ENCODE results near the gene MPL. TPM values are rescaled to one million over a fixed set of nuclear protein-coding genes. Genes with fewer than 3 reads are reported as not detected.

The MPL gene
- total RNA-seq, 2 experiments from 2014 or later = not detected

DNA sequence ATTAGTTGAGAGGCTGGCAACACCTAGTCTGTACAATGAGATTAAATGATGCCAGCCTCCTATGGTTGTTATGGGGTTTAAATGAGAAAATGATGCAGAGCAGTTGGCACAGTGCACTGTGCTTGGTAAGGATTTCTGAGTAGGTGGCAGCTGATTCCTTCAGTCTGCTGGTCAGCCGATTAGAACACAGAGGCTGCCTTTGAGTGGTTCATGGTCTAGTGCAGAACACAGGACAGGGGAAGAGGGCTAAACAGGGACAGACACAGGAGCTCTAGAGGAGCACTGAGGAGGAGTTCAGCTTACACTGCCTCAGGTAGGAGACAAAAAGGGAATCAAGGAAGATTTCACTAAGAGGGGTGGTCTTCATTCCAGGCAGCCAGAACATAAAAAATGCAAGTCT, 35.4 kb upstream of the MPL start:
- Mint-ChIP-seq H3K9me3 (no peaks in the 10 kb centered on the region), H3K4me1 (ENCODE audit: low read depth) (no peaks in the 10 kb centered on the region), H3K27ac (no peak overlapping the region), H3K4me3 (no peak overlapping the region), H3K36me3 (ENCODE audit: low read depth) (no peaks in the 10 kb centered on the region), H3K27me3 (no peaks in the 10 kb centered on the region)
- no peaks in the 10 kb centered on the region for H3K4me1 ChIP-seq (ENCODE audit: insufficient read depth, low read length)
- no peak overlapping the region for H3K4me3 ChIP-seq (ENCODE audit: low read length)
- H3K9me3 ChIP-seq (ENCODE audit: control insufficient read depth in 1 of 2, insufficient read depth in 1 of 2, low read length in 2 of 2) = no peaks in the 10 kb centered on the region
- intact Hi-C loops (cut with DNase I, micrococcal nuclease) = no loop called here
- ChIA-PET CTCF (no interaction called here), POLR2A (no interaction called here)
- no peak for ATAC-seq (ENCODE audit: poor library complexity)
- no peak for DNase-seq
- H3K36me3 ChIP-seq (ENCODE audit: insufficient read depth, low read length) = no peaks in the 10 kb centered on the region
- no peak overlapping the region for H3K27ac ChIP-seq (ENCODE audit: low read depth in 1 of 2, low read length in 2 of 2)
- no peaks in the 10 kb centered on the region for H3K27me3 ChIP-seq (ENCODE audit: control insufficient read depth in 1 of 2, insufficient read depth in 2 of 2, low read length in 2 of 2)
- TF ChIP-seq, protein P1, sequence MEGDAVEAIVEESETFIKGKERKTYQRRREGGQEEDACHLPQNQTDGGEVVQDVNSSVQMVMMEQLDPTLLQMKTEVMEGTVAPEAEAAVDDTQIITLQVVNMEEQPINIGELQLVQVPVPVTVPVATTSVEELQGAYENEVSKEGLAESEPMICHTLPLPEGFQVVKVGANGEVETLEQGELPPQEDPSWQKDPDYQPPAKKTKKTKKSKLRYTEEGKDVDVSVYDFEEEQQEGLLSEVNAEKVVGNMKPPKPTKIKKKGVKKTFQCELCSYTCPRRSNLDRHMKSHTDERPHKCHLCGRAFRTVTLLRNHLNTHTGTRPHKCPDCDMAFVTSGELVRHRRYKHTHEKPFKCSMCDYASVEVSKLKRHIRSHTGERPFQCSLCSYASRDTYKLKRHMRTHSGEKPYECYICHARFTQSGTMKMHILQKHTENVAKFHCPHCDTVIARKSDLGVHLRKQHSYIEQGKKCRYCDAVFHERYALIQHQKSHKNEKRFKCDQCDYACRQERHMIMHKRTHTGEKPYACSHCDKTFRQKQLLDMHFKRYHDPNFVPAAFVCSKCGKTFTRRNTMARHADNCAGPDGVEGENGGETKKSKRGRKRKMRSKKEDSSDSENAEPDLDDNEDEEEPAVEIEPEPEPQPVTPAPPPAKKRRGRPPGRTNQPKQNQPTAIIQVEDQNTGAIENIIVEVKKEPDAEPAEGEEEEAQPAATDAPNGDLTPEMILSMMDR (IDR thresholded peaks at IDR 0.05) = no peak

DNA sequence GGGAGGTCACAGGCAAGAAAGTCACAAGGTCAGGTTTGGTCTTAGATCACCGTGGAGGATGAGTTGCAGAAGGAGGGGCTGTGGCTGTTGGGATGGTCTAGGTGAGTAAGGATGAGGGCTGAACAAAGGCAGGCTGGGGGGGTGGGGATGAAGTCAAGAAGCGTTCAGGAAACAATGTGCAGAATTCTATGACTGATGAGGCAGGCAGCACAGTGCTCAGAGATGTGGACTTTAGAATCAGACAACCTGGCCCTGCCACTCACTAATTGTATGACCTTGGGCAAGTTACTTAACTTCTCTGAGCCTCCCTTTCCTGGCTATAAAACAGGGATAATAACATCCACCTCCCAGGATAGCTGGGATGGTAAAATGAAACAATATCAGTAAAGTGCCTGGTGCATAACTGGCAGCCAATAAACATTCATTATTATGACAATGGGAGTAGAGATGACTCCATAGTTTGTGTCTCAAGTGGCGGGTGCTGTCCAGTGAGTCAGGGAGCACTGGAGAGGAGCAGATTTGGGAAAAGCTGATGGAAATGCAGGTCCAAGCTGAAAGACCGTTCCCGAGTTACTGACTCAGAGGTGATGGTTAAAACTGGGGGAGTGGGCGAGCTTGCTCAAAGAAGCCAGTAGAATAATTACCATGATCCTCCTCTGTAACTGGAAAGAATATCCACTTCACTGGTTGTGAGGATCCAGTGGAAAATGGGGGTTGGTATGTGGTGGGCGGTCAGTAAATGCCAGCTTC, 34.7 kb upstream of the MPL start:
- Mint-ChIP-seq H3K4me3 (no peak overlapping the region), H3K4me1 (ENCODE audit: low read depth) (no peaks in the 10 kb centered on the region), H3K27me3 (no peaks in the 10 kb centered on the region), H3K9me3 (no peaks in the 10 kb centered on the region), H3K27ac (no peak overlapping the region), H3K36me3 (ENCODE audit: low read depth) (no peaks in the 10 kb centered on the region)
- no peak overlapping the region for H3K4me3 ChIP-seq (ENCODE audit: low read length)
- no peak for DNase-seq
- H3K27me3 ChIP-seq (ENCODE audit: control insufficient read depth in 1 of 2, insufficient read depth in 2 of 2, low read length in 2 of 2) = no peaks in the 10 kb centered on the region
- H3K4me1 ChIP-seq (ENCODE audit: insufficient read depth, low read length) = no peaks in the 10 kb centered on the region
- ATAC-seq (ENCODE audit: poor library complexity) = no peak
- TF ChIP-seq, protein P1 (IDR thresholded peaks at IDR 0.05) = no peak
- no peaks in the 10 kb centered on the region for H3K36me3 ChIP-seq (ENCODE audit: insufficient read depth, low read length)
- no peaks in the 10 kb centered on the region for H3K9me3 ChIP-seq (ENCODE audit: control insufficient read depth in 1 of 2, insufficient read depth in 1 of 2, low read length in 2 of 2)
- ChIA-PET POLR2A (no interaction called here), CTCF (no interaction called here)
- intact Hi-C loops (cut with DNase I, micrococcal nuclease) = no loop called here
- no peak overlapping the region for H3K27ac ChIP-seq (ENCODE audit: low read depth in 1 of 2, low read length in 2 of 2)

DNA sequence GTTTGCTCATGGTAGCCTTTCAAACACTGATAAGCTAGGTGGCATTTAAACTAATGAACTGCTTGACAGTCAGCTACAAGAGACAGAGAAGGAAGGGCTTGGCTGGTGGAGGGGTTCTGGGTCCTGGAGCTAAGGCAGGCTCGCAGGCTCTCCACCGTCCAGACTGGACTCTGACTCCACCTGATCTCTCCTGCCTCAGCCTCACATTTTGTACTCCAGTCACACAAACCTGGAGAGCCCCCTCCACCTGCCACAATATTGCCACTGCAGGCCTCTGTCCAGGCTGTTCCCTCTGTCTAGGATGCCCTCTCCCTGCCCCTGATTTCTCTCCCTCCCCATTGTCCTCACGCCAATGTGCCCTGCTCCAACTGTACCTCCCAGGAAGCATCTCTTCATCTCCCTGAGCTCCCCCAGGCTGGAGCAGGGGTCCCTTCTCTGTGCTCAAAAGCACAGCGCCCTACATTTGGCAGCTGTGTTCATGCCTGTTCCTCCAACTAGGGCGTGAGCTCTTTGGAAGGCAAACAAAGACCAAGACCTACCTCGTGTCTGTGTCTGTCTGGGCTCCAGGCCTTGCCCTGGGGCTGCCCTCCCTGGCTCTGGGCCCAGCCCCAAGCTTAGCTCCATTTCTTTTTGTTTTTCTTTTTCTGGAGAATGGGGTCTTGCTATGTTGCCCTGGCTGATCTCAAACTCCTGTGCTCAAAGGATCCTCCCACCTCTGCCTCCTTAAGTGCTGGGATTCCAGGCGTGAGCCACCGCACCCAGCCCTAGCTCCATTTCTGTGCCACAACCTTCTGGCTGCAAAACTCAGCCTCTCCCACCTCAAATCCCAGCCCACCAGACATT, 33.9 kb upstream of the MPL start:
- no peaks in the 10 kb centered on the region for H3K36me3 ChIP-seq (ENCODE audit: insufficient read depth, low read length)
- no peak overlapping the region for H3K4me3 ChIP-seq (ENCODE audit: low read length)
- no peaks in the 10 kb centered on the region for H3K9me3 ChIP-seq (ENCODE audit: control insufficient read depth in 1 of 2, insufficient read depth in 1 of 2, low read length in 2 of 2)
- no peak overlapping the region for H3K4me3 Mint-ChIP-seq
- ChIA-PET POLR2A (no interaction called here), CTCF (no interaction called here)
- no peaks in the 10 kb centered on the region for H3K4me1 Mint-ChIP-seq (ENCODE audit: low read depth)
- H3K27ac Mint-ChIP-seq = no peak overlapping the region
- no peaks in the 10 kb centered on the region for H3K27me3 ChIP-seq (ENCODE audit: control insufficient read depth in 1 of 2, insufficient read depth in 2 of 2, low read length in 2 of 2)
- H3K27ac ChIP-seq (ENCODE audit: low read depth in 1 of 2, low read length in 2 of 2) = no peak overlapping the region
- TF ChIP-seq, protein P1 (IDR thresholded peaks at IDR 0.05) = no peak
- DNase-seq (no peak), ATAC-seq (ENCODE audit: poor library complexity) (no peak)
- intact Hi-C loops (cut with DNase I, micrococcal nuclease) = no loop called here
- H3K36me3 Mint-ChIP-seq (ENCODE audit: low read depth) = no peaks in the 10 kb centered on the region
- H3K9me3 Mint-ChIP-seq = no peaks in the 10 kb centered on the region
- no peaks in the 10 kb centered on the region for H3K4me1 ChIP-seq (ENCODE audit: insufficient read depth, low read length)
- no peaks in the 10 kb centered on the region for H3K27me3 Mint-ChIP-seq
